SK-N-SH (cell line): ENCODE results near the gene MAP6.
A peak's percentile ranks its signal among the peaks of the same experiment; 100 is the strongest.

Experiments used
- ELF1 ChIP-seq: IDR thresholded peaks from 2 replicates; pipeline ENCODE4 v1.4.0; 2012
- EP300 ChIP-seq, 2 experiments: IDR thresholded peaks; 2 replicates each; pipeline versions ENCODE4 v1.4.0 to v1.6.1; 2012; ENCODE audit warnings: borderline replicate concordance in 1 of 2, low read depth in 1 of 2, low read length in 1 of 2
- GABPA ChIP-seq: IDR thresholded peaks from 2 replicates; pipeline ENCODE4 v1.4.0; 2012; ENCODE audit warnings: low read depth, mild to moderate bottlenecking
- POLR2AphosphoS5 ChIP-seq: IDR thresholded peaks from 2 replicates; pipeline ENCODE4 v1.6.1; 2012; ENCODE audit warnings: low read depth, low read length
- RFX5 ChIP-seq: IDR thresholded peaks from 2 replicates; pipeline ENCODE4 v1.6.1; 2012; ENCODE audit warnings: mild to moderate bottlenecking, improper control_type of control experiment, low read length
- SIN3A ChIP-seq: IDR thresholded peaks from 2 replicates; pipeline ENCODE4 v1.6.1; 2012; ENCODE audit warnings: low read depth, mild to moderate bottlenecking, low read length, moderate library complexity, borderline replicate concordance
- SMC3 ChIP-seq: IDR thresholded peaks from 2 replicates; pipeline ENCODE4 v1.6.1; 2012; ENCODE audit warnings: low read depth, low read length, improper control_type of control experiment
- TAF1 ChIP-seq: IDR thresholded peaks from 2 replicates; pipeline ENCODE4 v1.6.1; 2012; ENCODE audit warnings: low read depth, mild to moderate bottlenecking, low read length, moderate library complexity, borderline replicate concordance
- TCF12 ChIP-seq: IDR thresholded peaks from 2 replicates; pipeline ENCODE4 v1.4.0; 2012
- YY1 ChIP-seq: IDR thresholded peaks from 2 replicates; pipeline ENCODE4 v1.4.0; 2012; ENCODE audit warnings: low read depth, mild to moderate bottlenecking
- TF ChIP-seq, protein P1 (sequence below): fragments of 200-600 bp; sonication (generic); IDR thresholded peaks from 2 replicates; pipeline ENCODE4 v1.6.1; 2017; ENCODE audit warnings: antibody characterized with exemption, mild to moderate bottlenecking, moderate library complexity
- TF ChIP-seq, protein P2 (sequence below): IDR thresholded peaks from 2 replicates; pipeline ENCODE4 v1.4.0; 2012; ENCODE audit warnings: low read depth

DNA sequence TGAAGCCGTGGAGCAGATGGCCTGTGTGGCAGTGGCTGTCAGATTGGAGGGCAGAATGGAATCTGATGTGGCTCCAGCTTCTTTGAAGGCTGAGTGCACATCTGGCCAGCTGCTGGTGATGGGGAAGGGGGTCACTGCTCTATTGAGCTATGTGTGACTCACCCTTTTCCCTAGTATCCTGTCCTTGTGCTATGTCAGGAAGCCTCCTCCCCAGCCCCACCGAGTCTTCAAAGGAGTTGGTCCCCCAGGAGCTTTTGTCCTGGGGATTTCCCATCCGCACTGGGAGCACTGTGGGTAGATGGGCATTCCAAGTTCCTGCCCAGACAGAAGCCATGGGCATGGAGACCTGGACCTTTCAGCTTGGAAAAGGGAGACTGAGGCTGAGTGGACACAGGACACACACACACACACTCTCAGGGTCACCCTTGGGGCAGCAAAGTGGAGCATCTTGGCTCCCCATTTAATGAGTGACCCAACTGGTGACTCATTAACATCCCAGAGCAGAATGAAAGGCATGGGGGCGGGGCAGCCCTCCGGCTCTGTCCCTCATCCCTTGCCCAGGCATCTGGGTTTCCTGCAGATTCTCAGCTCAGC is 103.5 kb downstream of the MAP6 start:
- TF ChIP-seq, protein P1, sequence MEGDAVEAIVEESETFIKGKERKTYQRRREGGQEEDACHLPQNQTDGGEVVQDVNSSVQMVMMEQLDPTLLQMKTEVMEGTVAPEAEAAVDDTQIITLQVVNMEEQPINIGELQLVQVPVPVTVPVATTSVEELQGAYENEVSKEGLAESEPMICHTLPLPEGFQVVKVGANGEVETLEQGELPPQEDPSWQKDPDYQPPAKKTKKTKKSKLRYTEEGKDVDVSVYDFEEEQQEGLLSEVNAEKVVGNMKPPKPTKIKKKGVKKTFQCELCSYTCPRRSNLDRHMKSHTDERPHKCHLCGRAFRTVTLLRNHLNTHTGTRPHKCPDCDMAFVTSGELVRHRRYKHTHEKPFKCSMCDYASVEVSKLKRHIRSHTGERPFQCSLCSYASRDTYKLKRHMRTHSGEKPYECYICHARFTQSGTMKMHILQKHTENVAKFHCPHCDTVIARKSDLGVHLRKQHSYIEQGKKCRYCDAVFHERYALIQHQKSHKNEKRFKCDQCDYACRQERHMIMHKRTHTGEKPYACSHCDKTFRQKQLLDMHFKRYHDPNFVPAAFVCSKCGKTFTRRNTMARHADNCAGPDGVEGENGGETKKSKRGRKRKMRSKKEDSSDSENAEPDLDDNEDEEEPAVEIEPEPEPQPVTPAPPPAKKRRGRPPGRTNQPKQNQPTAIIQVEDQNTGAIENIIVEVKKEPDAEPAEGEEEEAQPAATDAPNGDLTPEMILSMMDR, result no peak
- TF ChIP-seq TAF1 (no peak), EP300 (IDR thresholded peaks at IDR 0.05; ENCODE audit: borderline replicate concordance in 1 of 2, low read depth in 1 of 2, low read length in 1 of 2) (no peak), SIN3A (no peak), TCF12 (peak; percentile 23; the same call in 1 of the 2 replicates), POLR2AphosphoS5 (no peak), RFX5 (no peak), GABPA (no peak), SMC3 (no peak), YY1 (no peak), ELF1 (no peak)
- TF ChIP-seq, protein P2, sequence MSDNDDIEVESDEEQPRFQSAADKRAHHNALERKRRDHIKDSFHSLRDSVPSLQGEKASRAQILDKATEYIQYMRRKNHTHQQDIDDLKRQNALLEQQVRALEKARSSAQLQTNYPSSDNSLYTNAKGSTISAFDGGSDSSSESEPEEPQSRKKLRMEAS, result no peak
